ENCODE data around the gene DCUN1D4.

DNA sequence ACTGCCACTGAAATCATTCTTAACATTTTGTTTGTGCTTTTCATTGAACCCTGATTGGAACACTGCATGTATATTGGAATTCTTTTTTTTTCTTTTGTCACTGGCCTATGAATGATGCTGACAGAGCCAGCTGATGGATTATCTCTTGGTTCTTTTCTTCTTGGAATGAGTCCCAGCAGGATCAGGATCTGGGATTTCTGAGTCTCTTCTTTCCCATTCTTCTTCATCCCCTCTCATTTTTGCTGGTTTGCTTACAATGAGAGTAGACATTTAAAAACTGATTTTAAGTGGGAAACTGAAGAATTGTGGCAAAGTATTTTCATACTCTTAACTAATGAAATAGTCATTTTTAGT is 9.0 kb downstream of the DCUN1D4 start:
- no peak for TF ChIP-seq POLR2A (IDR thresholded peaks at IDR 0.05; ENCODE audit: low read length)
- no peak for TF ChIP-seq GATA1 (IDR thresholded peaks at IDR 0.05; ENCODE audit: low read depth, low read length)

Data from erythroblast (primary cell).